Cardiac fibroblast (primary cell): ENCODE results near the gene OR10G2.
"Not testable (repeated sequence)": the region's sequence is repeated elsewhere in the genome, so short reads cannot be mapped to it uniquely, and the experiment has no call there.

Experiments used
- DNase-seq, 2 donors: peaks; one replicate each; pipeline versions ENCODE4 v3.0.0 to v3.0.0-alpha.2; 2010; ENCODE audit warnings: low read depth in 2 of 2
- H3K4me3 ChIP-seq, 2 donors: replicated peaks in 1 of 2; 1 replicate in 1 of 2; 2 replicates in 1 of 2; pipeline ENCODE4 v1.5.1; 2011; ENCODE audit warnings: low read depth in 2 of 2, low read length in 2 of 2, mild to moderate bottlenecking in 2 of 2, moderate library complexity in 1 of 2
- CTCF ChIP-seq: IDR thresholded peaks from one replicate; pipeline ENCODE4 v1.5.1; 2011; ENCODE audit warnings: low read depth, mild to moderate bottlenecking, low read length, inconsistent platforms

Gene OR10G2

DNA sequence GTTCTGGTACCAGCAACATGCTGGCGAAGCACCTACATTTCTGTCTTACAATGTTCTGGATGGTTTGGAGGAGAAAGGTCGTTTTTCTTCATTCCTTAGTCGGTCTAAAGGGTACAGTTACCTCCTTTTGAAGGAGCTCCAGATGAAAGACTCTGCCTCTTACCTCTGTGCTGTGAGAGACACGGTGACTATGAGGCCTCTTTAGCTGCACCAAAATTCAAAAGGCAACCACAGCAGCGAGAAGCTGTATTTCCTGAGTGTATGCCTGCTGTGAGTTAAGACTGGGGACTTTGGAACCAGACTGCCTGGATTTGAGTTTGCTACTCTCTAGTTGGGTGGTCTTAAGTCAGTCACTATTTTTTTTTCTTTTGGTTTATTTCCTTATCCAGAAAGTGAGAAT, 8.7 kb upstream of the OR10G2 start:
- TF ChIP-seq CTCF = no peak
- H3K4me3 ChIP-seq = no peak overlapping the region
- DNase-seq = no peak

- TF ChIP-seq CTCF = no peak
- H3K4me3 ChIP-seq = no peak overlapping the region
- no peak for DNase-seq
Measured at GRCh38 chr14:21642683-21643082, 7.9 kb upstream of the OR10G2 start.

GRCh38 chr14:21631084-21631483, 3.7 kb downstream of the OR10G2 start:
- DNase-seq = no peak
- no peak for TF ChIP-seq CTCF
- H3K4me3 ChIP-seq = no peak overlapping the region

DNA sequence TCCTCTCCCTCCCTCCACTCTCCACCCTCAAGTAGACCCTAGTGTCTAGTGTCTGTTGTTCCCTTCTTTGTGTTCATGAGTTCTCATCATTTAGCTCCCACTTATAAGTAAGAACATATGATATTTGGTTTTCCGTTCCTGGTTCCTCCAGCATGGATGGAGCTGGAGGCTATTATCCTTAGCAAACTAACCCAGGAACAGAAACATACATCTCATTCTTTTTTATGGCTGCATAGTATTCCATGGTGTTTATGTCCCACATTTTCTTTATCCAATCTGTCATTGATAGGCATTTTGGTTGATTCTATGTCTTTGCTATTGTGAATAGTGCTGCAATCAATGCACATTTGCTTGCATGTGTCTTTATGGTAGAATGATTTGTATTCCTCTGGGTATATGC, 4.2 kb downstream of the OR10G2 start:
- DNase-seq, H3K4me3 ChIP-seq: not testable (repeated sequence)

DNA sequence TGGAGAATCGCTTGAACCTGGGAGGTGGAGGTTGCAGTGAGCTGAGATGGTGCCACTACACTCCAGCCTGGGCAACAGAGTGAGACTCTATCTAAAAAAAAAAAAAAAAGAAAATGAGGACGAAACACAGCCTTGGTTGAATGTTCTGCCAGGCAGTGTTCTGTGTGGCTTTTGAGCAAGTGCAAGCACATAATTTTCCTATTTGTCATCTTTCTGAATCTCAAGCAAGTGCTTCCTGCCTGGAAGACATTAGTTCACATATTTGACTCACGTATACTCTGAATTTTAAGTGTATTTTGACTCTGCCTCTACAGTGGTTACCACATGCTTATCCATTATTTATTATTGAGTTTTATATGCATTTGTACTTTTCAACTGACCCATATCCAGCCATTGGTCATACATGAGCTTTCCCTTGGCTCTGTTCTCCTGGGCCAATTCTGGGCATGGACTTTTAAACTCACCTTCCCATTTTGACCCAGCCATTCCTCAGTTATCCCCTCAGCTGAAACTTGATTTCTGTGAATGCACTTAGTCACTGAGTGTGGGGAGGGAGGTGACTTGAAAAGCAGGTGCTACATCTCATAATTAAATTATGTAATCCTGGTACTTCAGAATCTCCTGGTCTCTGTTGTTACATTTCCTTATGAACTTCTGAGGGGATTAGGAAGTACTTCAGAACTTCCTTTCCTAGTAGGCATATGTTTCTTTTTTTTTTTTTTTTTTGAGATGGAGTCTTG, 8.1 kb downstream of the OR10G2 start:
- no peak for TF ChIP-seq CTCF
- DNase-seq = peak in 1 of 2 donors; percentile 51
- H3K4me3 ChIP-seq = no peak overlapping the region

- H3K4me3 ChIP-seq = no peak overlapping the region
- no peak for DNase-seq
- TF ChIP-seq CTCF = no peak
Measured at GRCh38 chr14:21617614-21618013, 17.1 kb downstream of the OR10G2 start.

DNA sequence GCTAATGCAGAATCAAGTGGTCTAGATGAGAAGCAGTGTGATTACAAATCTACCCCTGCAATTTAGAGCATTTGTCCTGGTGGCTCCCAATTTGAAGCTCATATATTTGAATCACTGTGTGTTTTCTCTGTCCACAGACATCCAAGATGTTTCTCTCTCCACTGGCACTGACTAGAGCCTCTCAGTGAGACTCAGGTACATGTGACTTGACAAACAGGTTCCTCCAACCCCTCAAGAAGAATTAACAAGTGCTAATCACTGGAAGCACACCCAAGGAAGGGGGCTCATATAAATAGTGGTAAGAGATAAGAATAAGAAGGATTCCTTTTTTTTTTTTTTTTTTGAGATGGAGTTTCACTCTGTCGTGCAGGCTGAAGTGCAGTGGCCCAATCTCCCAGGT, 20.5 kb downstream of the OR10G2 start:
- no peak for DNase-seq
- no peak overlapping the region for H3K4me3 ChIP-seq
- no peak for TF ChIP-seq CTCF
